ENCODE data around the gene MAML2. TPM values are rescaled to one million over a fixed set of nuclear protein-coding genes. Genes with fewer than 3 reads are reported as not detected.
A peak's percentile ranks its signal among the peaks of the same experiment; 100 is the strongest.

Gene MAML2
- polyA plus RNA-seq, 1 of the 3 experiments (the other 2 are of a cell fraction): 20.1 TPM

- WGBS (ENCODE audit: low lambda C conversion rate): 2% methylated on average over 19 of the region's 19 CpGs
- H4K20me1 ChIP-seq (ENCODE audit: insufficient read depth): no peaks in the 10 kb centered on the region; the same call in 1 of the 2 replicates
- no peak for TF ChIP-seq EZH2phosphoT487 (IDR thresholded peaks at IDR 0.05; ENCODE audit: borderline replicate concordance, low read depth)
- TF ChIP-seq ZBTB33 (IDR thresholded peaks at IDR 0.05; ENCODE audit: borderline replicate concordance, low read depth): peak; percentile 94
- peak; percentile 36; the same call in 1 of the 2 replicates for TF ChIP-seq RFX5 (IDR thresholded peaks at IDR 0.05; ENCODE audit: low read length)
- TF ChIP-seq IRF3 (IDR thresholded peaks at IDR 0.05; ENCODE audit: low read depth, low read length): no peak
- TF ChIP-seq GATA2 (CRISPR knock-in tag; IDR thresholded peaks at IDR 0.05): no peak
- TF ChIP-seq TCF12 (IDR thresholded peaks at IDR 0.05): peak; percentile 66
- peak; percentile 29 for TF ChIP-seq PBX3 (IDR thresholded peaks at IDR 0.05)
- TF ChIP-seq NFIC (IDR thresholded peaks at IDR 0.05; ENCODE audit: borderline replicate concordance): no peak
- no peak for TF ChIP-seq RXRA (IDR thresholded peaks at IDR 0.05; ENCODE audit: borderline replicate concordance, low read depth)
- peak in 1 of 2 experiments; percentile 53; a peak in 1 of 4 replicates for TF ChIP-seq EP300 (IDR thresholded peaks at IDR 0.05; ENCODE audit: borderline replicate concordance in 1 of 2, low read depth in 1 of 2, low read length in 1 of 2)
- TF ChIP-seq NRF1 (IDR thresholded peaks at IDR 0.05; ENCODE audit: low read depth, low read length): no peak
- TF ChIP-seq GABPA (IDR thresholded peaks at IDR 0.05; ENCODE audit: low read depth): no peak
- peak; percentile 52; the same call in 1 of the 2 replicates for TF ChIP-seq SIN3A (IDR thresholded peaks at IDR 0.05; ENCODE audit: borderline replicate concordance, low read depth, low read length)
- no peak for TF ChIP-seq USF1 (IDR thresholded peaks at IDR 0.05; ENCODE audit: borderline replicate concordance, low read depth)
- 0 out of 2 replicates have a peak, but pooled peaks have one; percentile 38 for TF ChIP-seq ELF1 (IDR thresholded peaks at IDR 0.05)
- TF ChIP-seq MXI1 (IDR thresholded peaks at IDR 0.05; ENCODE audit: low read depth, low read length): peak; percentile 79
- peak; percentile 19; the same call in 1 of the 2 replicates for TF ChIP-seq POLR2AphosphoS5 (IDR thresholded peaks at IDR 0.05; ENCODE audit: low read depth, low read length)
- TF ChIP-seq TEAD4 (IDR thresholded peaks at IDR 0.05; ENCODE audit: borderline replicate concordance, insufficient read depth): no peak
- TF ChIP-seq YY1 (IDR thresholded peaks at IDR 0.05; ENCODE audit: low read depth): peak; percentile 51; the same call in 1 of the 2 replicates
- no peak for TF ChIP-seq USF2 (IDR thresholded peaks at IDR 0.05; ENCODE audit: borderline replicate concordance, low read depth, low read length)
- TF ChIP-seq SMC3 (IDR thresholded peaks at IDR 0.05; ENCODE audit: low read depth, low read length): no peak
- no peak for TF ChIP-seq REST (IDR thresholded peaks at IDR 0.05; ENCODE audit: low read depth, low read length)
- TF ChIP-seq RAD21 (IDR thresholded peaks at IDR 0.05; ENCODE audit: low read length): peak; percentile 12; the same call in 1 of the 2 replicates
These were observed 99.9 kb downstream of the MAML2 start for GRCh38 chr11:96242971-96243647.

More at GRCh38 chr11:96242971-96243647, 99.9 kb downstream of the MAML2 start:
- no peaks in the 10 kb centered on the region for H3K36me3 ChIP-seq (replicated peaks in 1 of 2; ENCODE audit: control insufficient read depth in 1 of 2, insufficient read depth in 2 of 2, low read length in 1 of 2)
- H3K9me2 ChIP-seq: no peaks in the 10 kb centered on the region
- peak overlapping the region; percentile 58 for H3K9ac ChIP-seq
- no peaks in the 10 kb centered on the region for H3K9me3 ChIP-seq
- peaks cover 19 to 53% of the 10 kb centered on the region in 2 experiments; a peak in 3 of 4 replicates for H3K4me1 ChIP-seq (ENCODE audit: control insufficient read depth in 1 of 2, insufficient read depth in 2 of 2, low read depth in 1 of 2, low read length in 1 of 2)
- POLR2A ChIA-PET: interaction anchor here (0.9 to 1.0 kb wide), 2 partner anchors 24 to 146 kb away, joined by 3 read pairs; partner anchors contain the start of gene CCDC82
- H3F3A ChIP-seq (replicated peaks; ENCODE audit: insufficient read depth): peaks cover 31% of the 10 kb centered on the region
- H3K27me3 ChIP-seq (ENCODE audit: insufficient read depth): no peaks in the 10 kb centered on the region
- H2AFZ ChIP-seq (ENCODE audit: low read depth): peak overlapping the region; percentile 75; the same call in 1 of the 2 replicates
- peak overlapping the region; percentile 32 to 51 for H3K4me3 ChIP-seq (ENCODE audit: low read depth in 2 of 2, low read length in 1 of 2)
- CTCF ChIA-PET: interaction anchor here (0.6 to 1.7 kb wide), 6 partner anchors 10 to 107 kb away, joined by 3 to 9 read pairs (median 4); partner anchors contain the start of gene MAML2
- peak overlapping the region; percentile 83 to 92 for H3K27ac ChIP-seq (ENCODE audit: low read depth in 2 of 2, low read length in 1 of 2)
- DNase-seq: peak; percentile 89
- H3K79me2 ChIP-seq (ENCODE audit: insufficient read depth): peaks cover 85% of the 10 kb centered on the region
- H3K4me2 ChIP-seq: peak overlapping the region; percentile 60

All from SK-N-SH (cell line).